ENCODE measurements around the gene CBX2. TPM values are rescaled to one million over a fixed set of nuclear protein-coding genes. Genes with fewer than 3 reads are reported as not detected.

The CBX2 gene
- total and polyA plus RNA-seq, 7 donors: 0.40 to 2.3 (median 0.57) TPM

DNA sequence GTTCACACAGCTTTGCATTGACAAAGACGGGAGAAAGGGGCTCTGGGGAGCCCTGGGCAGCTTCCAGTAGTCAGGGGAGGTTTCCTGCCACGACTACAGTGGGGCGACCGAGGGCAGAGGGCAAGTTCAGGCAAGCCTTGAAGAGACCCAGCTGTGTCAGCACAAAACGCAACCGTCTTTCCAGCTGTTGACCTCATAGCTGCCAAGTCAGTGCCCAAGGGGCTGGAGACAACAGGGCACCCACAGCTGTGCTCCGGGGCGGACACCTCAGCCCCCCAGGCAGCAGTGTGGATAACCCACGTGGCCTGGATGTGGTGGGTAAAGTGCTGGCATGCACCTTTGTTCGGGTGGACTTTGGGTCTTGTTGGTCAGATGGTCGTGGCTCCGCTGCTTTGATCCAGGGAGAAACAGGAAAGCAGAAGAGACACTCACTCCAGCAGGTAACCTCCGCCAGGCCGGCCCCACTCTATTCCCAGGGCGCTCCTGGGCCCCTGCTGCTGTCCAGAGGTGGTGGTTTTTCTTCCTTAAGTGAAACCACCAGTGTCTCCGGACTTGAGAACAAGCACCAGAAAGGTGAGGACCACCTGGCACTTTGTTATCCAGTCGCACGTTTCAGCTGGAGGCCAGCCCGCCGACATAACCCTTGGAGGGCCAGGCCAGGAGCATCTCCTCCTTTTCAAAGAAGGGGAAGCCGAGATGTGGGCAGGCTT is 17.6 kb upstream of the CBX2 start:
- H3K4me1 ChIP-seq: no peaks in the 10 kb centered on the region
- WGBS, 3 donors: 64 to 73% (median 64%) methylated on average over 21 of the region's 21 CpGs
- no peaks in the 10 kb centered on the region for H3K9me3 ChIP-seq
- ATAC-seq (no peak), DNase-seq (no peak)
- TF ChIP-seq, protein P1, sequence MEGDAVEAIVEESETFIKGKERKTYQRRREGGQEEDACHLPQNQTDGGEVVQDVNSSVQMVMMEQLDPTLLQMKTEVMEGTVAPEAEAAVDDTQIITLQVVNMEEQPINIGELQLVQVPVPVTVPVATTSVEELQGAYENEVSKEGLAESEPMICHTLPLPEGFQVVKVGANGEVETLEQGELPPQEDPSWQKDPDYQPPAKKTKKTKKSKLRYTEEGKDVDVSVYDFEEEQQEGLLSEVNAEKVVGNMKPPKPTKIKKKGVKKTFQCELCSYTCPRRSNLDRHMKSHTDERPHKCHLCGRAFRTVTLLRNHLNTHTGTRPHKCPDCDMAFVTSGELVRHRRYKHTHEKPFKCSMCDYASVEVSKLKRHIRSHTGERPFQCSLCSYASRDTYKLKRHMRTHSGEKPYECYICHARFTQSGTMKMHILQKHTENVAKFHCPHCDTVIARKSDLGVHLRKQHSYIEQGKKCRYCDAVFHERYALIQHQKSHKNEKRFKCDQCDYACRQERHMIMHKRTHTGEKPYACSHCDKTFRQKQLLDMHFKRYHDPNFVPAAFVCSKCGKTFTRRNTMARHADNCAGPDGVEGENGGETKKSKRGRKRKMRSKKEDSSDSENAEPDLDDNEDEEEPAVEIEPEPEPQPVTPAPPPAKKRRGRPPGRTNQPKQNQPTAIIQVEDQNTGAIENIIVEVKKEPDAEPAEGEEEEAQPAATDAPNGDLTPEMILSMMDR (IDR thresholded peaks at IDR 0.05): no peak
- peaks cover 0 to 52% (median 8%) of the 10 kb centered on the region in 3 donors for H3K27me3 ChIP-seq (ENCODE audit: insufficient read depth in 3 of 3, low read length in 2 of 3)
- intact Hi-C loops (cut with DNase I): no loop called here
- H3K4me3 ChIP-seq: no peak overlapping the region
- no peaks in the 10 kb centered on the region for H3K36me3 ChIP-seq (ENCODE audit: insufficient read depth in 1 of 2, low read depth in 1 of 2)
- no peak overlapping the region for H3K27ac ChIP-seq

DNA sequence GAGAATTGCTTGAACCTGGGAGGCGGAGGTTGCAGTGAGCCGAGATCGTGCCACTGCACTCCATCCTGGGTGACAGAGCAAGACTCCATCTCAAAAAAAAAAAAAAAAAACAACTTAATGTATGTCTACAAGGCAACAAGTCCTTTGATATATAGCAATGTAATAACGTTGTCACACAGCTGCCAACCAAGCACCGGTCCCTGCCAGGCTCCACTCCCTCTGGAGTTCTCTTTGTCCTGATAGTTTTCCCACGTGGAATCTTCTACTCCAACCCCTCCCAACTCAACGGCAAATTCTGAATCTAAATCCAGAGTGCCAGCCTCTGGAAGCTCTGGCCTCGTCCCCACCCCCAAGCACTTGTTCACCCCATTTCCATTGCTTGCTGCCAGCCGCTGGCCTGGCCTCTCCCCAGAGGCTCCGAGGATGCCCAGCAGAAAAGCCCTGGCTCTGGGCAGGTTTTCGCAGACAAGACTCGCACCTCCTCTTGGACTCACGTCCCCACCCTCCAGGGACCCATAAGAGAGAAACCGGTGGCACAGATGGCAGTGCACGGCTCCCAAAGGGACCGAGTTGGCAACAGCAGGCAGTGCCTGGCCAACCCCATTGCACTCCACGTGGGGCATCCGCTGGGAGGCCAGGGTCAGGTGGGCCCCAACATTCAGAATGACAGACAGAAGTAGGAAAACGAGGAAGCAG is 15.9 kb upstream of the CBX2 start:
- H3K9me3 ChIP-seq: no peaks in the 10 kb centered on the region
- H3K27me3 ChIP-seq (ENCODE audit: insufficient read depth in 3 of 3, low read length in 2 of 3): peaks cover 0 to 49% (median 4%) of the 10 kb centered on the region in 3 donors
- no peaks in the 10 kb centered on the region for H3K4me1 ChIP-seq
- no peak for ATAC-seq
- TF ChIP-seq, protein P1 (IDR thresholded peaks at IDR 0.05): no peak
- H3K4me3 ChIP-seq: no peak overlapping the region
- intact Hi-C loops (cut with DNase I): no loop called here
- 42 to 53% (median 43%) methylated on average over 16 to 19 of the region's 19 CpGs for WGBS, 3 donors
- no peak for DNase-seq
- no peak overlapping the region for H3K27ac ChIP-seq
- H3K36me3 ChIP-seq (ENCODE audit: insufficient read depth in 1 of 2, low read depth in 1 of 2): no peaks in the 10 kb centered on the region

DNA sequence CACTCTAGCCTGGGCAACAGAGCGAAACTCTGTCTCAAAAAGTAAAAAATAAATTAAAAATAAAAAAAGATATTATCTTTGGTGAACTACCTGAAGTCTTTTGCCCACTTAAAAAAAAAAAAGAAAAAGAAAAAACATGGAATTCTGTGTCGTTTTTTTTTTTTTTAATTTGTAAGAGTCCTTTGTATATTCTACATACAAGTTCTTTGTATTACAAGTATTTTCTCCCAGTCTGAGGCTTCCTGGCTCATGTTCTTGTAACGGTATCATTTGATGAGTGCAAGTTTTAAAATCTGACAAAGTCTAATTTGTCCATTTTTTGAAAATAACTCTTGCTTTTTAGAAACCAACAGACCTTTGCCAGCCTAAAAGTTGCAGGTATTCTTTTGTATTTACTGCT is 12.2 kb upstream of the CBX2 start:
- no peak overlapping the region for H3K4me3 ChIP-seq
- no peak overlapping the region for H3K27ac ChIP-seq
- intact Hi-C loops (cut with DNase I): no loop called here
- no peaks in the 10 kb centered on the region for H3K4me1 ChIP-seq
- ATAC-seq (no peak), DNase-seq (no peak)
- WGBS, 3 donors: 72 to 85% (median 76%) methylated on average over 3 of the region's 3 CpGs
- no peaks in the 10 kb centered on the region for H3K9me3 ChIP-seq
- TF ChIP-seq, protein P1 (IDR thresholded peaks at IDR 0.05): no peak
- H3K36me3 ChIP-seq (ENCODE audit: insufficient read depth in 1 of 2, low read depth in 1 of 2): no peaks in the 10 kb centered on the region
- peaks cover 0 to 30% (median 5%) of the 10 kb centered on the region in 3 donors for H3K27me3 ChIP-seq (ENCODE audit: insufficient read depth in 3 of 3, low read length in 2 of 3)

DNA sequence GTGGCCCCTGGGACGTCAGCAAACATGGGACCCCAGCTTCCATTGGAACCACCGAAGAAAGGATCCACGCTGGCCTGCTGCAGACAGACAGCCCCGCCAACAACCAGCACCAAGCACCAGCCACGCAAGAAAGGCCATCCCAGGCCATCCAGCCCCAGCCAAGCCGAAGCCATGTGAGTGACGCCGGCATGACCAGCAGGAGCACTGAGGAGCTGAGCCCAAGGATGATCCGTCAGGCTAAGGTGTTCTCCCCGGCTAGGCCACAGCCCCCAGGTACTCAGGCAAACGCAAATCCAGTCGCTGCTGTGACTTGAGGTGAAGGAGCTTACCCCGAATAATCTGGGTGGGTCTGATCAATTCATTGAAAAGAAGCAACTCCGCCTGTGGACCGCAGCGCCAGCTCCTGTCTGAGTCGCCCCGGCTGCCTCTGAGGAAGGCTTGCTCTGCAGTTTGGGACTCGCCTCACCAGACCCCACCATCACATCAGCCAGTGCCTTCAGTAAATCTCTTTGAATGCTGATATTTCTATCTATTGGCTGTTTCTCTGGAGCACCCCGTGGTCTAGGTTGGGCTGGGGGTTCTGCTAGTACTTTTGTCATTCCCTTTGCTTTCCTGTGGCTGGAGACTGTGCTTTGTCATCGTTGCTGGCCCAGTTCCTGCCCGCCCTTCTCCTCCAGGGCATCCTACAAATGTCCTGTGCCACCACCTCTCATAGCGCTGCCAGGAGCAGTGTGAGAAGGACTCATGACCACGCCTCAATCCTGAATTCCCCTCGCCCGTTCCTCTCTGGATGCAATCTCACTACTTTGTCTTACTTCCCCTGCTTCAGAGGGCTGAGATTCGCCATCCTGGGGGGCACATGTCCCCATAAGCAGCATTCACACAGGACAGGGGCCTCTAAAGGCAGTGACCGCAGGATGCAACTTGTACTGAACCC is 8.1 kb upstream of the CBX2 start:
- 88 to 92% (median 90%) methylated on average over 28 of the region's 28 CpGs for WGBS, 3 donors
- intact Hi-C loops (cut with DNase I): no loop called here
- no peak overlapping the region for H3K4me3 ChIP-seq
- no peaks in the 10 kb centered on the region for H3K4me1 ChIP-seq
- TF ChIP-seq, protein P1 (IDR thresholded peaks at IDR 0.05): no peak
- no peaks in the 10 kb centered on the region for H3K36me3 ChIP-seq (ENCODE audit: insufficient read depth in 1 of 2, low read depth in 1 of 2)
- H3K27ac ChIP-seq: no peak overlapping the region
- no peak for ATAC-seq
- H3K27me3 ChIP-seq (ENCODE audit: insufficient read depth in 3 of 3, low read length in 2 of 3): peaks cover 0 to 46% (median 15%) of the 10 kb centered on the region in 3 donors
- DNase-seq: no peak
- no peaks in the 10 kb centered on the region for H3K9me3 ChIP-seq

Measured in psoas muscle (tissue), 8 donors.